ENCODE data around the gene SYTL4. TPM values are rescaled to one million over a fixed set of nuclear protein-coding genes. Genes with fewer than 3 reads are reported as not detected.

Gene SYTL4
- total RNA-seq, 1 donor from 2014 or later = 2.1 TPM

- intact Hi-C loops (cut with micrococcal nuclease) = no loop called here
- H3K36me3 ChIP-seq = no peaks in the 10 kb centered on the region
- DNase-seq = peak; percentile 21
- no peaks in the 10 kb centered on the region for H3K27me3 ChIP-seq (ENCODE audit: low read depth)
- H3K4me3 ChIP-seq = peak within 1 kb of the TSS; percentile 54
- TF ChIP-seq CTCF (IDR thresholded peaks at IDR 0.05; ENCODE audit: borderline replicate concordance) = no peak
- peaks cover 5% of the 10 kb centered on the region for H3K4me1 ChIP-seq
- H3K9me3 ChIP-seq (replicated peaks) = no peaks in the 10 kb centered on the region
- peak within 1 kb of the TSS; percentile 87 for H3K27ac ChIP-seq (replicated peaks)
Observed at GRCh38 chrX:100643956-100644860, 87.7 kb downstream of the SYTL4 start, which contains the start of gene SRPX2. TSS of gene SRPX2 (plus strand) at chrX:100644199. CDS start at chrX:100646323, 2,124 bp downstream.

DNA sequence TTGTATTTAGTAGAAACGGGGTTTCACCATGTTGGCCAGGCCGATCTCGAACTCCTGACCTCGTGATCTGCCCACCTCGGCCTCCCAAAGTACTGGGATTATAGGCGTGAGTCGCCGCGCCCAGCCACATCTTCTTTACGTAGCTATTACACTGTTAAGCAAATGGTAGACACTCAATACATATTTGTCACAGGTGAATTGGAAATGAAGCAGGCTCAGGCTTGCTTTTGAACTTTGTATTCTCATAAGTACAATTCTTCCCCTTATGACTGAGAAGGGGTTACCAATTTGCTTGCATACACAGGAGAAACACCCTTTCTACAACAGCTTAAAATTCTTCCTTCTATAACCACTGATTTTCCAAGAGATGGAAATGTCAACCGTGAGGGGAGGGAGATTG, 88.7 kb downstream of the SYTL4 start:
- Histone ChIP-seq H3K9me3 (replicated peaks) (no peaks in the 10 kb centered on the region), H3K27me3 (ENCODE audit: low read depth) (no peaks in the 10 kb centered on the region), H3K4me1 (peaks cover 5% of the 10 kb centered on the region), H3K27ac (replicated peaks) (peak overlapping the region; percentile 87), H3K36me3 (no peaks in the 10 kb centered on the region), H3K4me3 (no peak overlapping the region)
- intact Hi-C loops (cut with micrococcal nuclease) = no loop called here
- no peak for TF ChIP-seq CTCF (IDR thresholded peaks at IDR 0.05; ENCODE audit: borderline replicate concordance)
- DNase-seq = no peak

DNA sequence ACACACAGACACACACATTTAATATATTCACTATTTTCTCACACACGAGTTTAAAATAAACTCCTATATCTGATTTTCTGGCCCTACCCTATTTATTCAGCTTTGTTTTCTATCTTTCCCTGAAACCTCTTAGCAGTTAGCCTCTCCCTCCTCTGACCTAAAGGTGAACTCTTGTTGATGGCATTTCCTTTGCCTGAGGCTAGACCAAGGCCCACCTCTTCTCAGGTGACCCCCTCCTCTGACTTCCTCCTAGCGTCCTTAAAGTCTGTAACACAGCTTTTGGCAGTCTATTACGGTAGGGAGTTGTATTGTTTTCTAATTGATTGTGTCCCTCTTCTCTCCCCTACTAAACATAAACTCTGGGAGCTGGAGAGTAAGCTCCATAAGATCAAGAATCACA, 89.6 kb downstream of the SYTL4 start:
- no peaks in the 10 kb centered on the region for H3K36me3 ChIP-seq
- intact Hi-C loops (cut with micrococcal nuclease) = no loop called here
- H3K27me3 ChIP-seq (ENCODE audit: low read depth) = no peaks in the 10 kb centered on the region
- no peak for TF ChIP-seq CTCF (IDR thresholded peaks at IDR 0.05; ENCODE audit: borderline replicate concordance)
- H3K4me3 ChIP-seq = no peak overlapping the region
- DNase-seq = no peak
- peaks cover 3% of the 10 kb centered on the region for H3K4me1 ChIP-seq
- no peak overlapping the region for H3K27ac ChIP-seq (replicated peaks)
- no peaks in the 10 kb centered on the region for H3K9me3 ChIP-seq (replicated peaks)

GRCh38 chrX:100636321-100636991, 95.5 kb downstream of the SYTL4 start, which contains the start of gene TSPAN6:
TSS of gene TSPAN6 (minus strand) at chrX:100636806. CDS start at chrX:100636694, 112 bp downstream.
- H3K27ac ChIP-seq (replicated peaks) = peak within 1 kb of the TSS; percentile 65

More at GRCh38 chrX:100636321-100636991, 95.5 kb downstream of the SYTL4 start, which contains the start of gene TSPAN6:
- intact Hi-C loops (cut with micrococcal nuclease) = no loop called here
- Histone ChIP-seq H3K4me1 (no peaks in the 10 kb centered on the region), H3K4me3 (peak within 1 kb of the TSS; percentile 73), H3K36me3 (no peaks in the 10 kb centered on the region), H3K9me3 (replicated peaks) (no peaks in the 10 kb centered on the region), H3K27me3 (ENCODE audit: low read depth) (no peaks in the 10 kb centered on the region)
- peak; percentile 63 for TF ChIP-seq CTCF (IDR thresholded peaks at IDR 0.05; ENCODE audit: borderline replicate concordance)
- DNase-seq = peak; percentile 80

Measured in left ventricle myocardium inferior (tissue), 1 donor.